Thyroid gland (tissue), 4 donors: ENCODE measurements around the gene IL12A.

Experiments
- POLR2A ChIP-seq, 2 donors: fragments of 450-650 bp; IDR thresholded peaks; one replicate each; pipeline ENCODE4 v1.6.1; 2017; ENCODE audit warnings: antibody characterized with exemption in 2 of 2, mild to moderate bottlenecking in 2 of 2, moderate library complexity in 1 of 2
- TF ChIP-seq, protein P1 (sequence below), 6 experiments: fragments of 200-600 bp in 3 of 6; fragments of 450-650 bp in 3 of 6; sonication (generic) in 3 of 6; IDR thresholded peaks; one replicate each; pipeline ENCODE4 v1.5.1; 2016 to 2019; ENCODE audit warnings: antibody characterized with exemption in 6 of 6, mild to moderate bottlenecking in 2 of 6, inconsistent platforms in 1 of 6, moderate library complexity in 1 of 6

GRCh38 chr3:159951540-159951939 is 37.1 kb upstream of the IL12A start:
- no peak for TF ChIP-seq POLR2A (IDR thresholded peaks at IDR 0.05)
- TF ChIP-seq, protein P1, sequence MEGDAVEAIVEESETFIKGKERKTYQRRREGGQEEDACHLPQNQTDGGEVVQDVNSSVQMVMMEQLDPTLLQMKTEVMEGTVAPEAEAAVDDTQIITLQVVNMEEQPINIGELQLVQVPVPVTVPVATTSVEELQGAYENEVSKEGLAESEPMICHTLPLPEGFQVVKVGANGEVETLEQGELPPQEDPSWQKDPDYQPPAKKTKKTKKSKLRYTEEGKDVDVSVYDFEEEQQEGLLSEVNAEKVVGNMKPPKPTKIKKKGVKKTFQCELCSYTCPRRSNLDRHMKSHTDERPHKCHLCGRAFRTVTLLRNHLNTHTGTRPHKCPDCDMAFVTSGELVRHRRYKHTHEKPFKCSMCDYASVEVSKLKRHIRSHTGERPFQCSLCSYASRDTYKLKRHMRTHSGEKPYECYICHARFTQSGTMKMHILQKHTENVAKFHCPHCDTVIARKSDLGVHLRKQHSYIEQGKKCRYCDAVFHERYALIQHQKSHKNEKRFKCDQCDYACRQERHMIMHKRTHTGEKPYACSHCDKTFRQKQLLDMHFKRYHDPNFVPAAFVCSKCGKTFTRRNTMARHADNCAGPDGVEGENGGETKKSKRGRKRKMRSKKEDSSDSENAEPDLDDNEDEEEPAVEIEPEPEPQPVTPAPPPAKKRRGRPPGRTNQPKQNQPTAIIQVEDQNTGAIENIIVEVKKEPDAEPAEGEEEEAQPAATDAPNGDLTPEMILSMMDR (IDR thresholded peaks at IDR 0.05): no peak
